GM12872 (cell line): Measurements from ENCODE around the gene SCAP.

Experiments used
- TF ChIP-seq, protein P1 (sequence below): IDR thresholded peaks from 3 replicates; pipeline ENCODE4 v1.5.1; 2011; ENCODE audit warnings: low read depth, mild to moderate bottlenecking, low read length, moderate library complexity; ENCODE audit not compliant: insufficient read depth

The SCAP gene

DNA sequence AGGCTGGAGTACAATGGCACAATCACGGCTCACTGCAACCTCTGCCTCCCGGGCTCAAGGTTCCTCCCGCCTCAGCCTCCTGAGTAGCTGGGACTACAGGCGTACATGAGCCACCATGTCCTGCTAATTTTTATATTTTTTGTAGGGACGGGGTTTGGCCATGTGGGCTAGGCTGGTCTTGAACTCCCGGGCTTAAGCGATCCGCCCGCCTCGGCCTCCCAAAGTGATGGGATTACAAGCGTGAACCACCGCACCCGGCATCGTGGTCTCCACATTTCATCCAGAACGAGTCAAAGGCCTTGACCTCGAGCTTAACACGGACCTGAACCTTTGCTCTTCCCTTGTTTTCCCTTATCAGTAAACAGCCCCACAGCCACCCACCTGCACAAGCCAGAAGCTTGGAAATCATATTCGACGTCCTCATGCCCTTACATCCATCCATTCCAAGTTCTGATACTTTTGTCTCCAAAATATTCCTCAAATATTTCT lies 96.3 kb downstream of the SCAP start:
- TF ChIP-seq, protein P1, sequence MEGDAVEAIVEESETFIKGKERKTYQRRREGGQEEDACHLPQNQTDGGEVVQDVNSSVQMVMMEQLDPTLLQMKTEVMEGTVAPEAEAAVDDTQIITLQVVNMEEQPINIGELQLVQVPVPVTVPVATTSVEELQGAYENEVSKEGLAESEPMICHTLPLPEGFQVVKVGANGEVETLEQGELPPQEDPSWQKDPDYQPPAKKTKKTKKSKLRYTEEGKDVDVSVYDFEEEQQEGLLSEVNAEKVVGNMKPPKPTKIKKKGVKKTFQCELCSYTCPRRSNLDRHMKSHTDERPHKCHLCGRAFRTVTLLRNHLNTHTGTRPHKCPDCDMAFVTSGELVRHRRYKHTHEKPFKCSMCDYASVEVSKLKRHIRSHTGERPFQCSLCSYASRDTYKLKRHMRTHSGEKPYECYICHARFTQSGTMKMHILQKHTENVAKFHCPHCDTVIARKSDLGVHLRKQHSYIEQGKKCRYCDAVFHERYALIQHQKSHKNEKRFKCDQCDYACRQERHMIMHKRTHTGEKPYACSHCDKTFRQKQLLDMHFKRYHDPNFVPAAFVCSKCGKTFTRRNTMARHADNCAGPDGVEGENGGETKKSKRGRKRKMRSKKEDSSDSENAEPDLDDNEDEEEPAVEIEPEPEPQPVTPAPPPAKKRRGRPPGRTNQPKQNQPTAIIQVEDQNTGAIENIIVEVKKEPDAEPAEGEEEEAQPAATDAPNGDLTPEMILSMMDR: no peak

DNA sequence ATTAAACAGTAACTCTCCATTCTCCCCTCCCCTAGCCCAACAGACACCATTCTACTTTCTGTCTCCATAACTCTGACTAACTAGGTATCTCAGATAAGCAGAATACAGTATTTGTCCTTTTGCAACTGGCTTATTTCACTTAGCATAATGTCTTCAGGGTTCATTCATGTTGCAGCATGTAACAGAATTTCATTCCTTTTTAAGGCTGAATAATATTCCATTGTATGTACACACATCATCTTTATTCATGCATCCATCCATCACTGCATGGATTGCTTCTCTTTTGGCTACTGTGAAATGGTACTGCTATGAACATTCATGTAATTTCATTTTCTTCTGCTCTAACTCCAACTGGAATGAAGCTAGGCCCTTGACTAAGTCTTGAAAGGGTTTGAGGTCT lies 96.9 kb downstream of the SCAP start:
- TF ChIP-seq, protein P1: no peak

DNA sequence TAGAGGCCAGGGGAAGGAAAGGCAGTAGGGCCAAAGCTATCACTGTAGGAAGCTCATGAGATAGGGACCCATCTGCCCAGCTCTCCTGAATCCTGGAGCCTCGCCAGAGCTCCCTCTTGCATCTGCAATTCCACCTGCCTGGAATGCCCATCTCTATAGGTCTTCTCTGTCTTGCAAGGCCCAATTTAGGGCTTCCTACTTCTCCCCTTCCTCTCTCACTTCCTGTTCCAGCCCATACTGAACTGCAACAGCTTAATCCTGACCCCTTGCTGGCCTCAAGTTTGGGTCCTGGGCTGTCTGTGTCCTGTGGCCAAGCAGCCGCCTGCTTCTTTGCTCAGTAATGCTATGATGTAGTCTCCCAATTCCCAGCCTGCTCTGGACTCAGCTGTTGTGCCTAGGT lies 98.6 kb downstream of the SCAP start:
- TF ChIP-seq, protein P1: no peak

DNA sequence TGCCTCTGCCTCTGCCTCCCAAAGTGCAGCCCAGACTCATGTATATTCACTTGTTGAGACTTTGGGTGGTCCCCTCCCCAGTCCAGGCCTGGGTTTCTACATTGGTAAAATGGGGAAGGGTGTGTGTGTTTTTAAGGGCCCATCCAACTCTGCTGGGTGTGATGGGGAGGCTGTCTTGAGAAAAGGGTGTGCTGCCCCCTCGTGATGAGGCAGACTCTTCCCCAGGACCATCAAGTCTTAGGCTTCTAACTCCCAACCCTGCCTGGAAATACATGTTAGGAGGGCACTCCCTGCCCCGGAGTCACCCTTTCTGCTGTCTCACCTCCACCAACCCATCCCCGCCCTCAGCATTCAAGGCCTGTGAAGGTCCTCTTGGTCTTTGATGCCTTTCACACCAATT lies 99.3 kb downstream of the SCAP start:
- TF ChIP-seq, protein P1: peak; percentile 22; the same call in 1 of the 3 replicates

DNA sequence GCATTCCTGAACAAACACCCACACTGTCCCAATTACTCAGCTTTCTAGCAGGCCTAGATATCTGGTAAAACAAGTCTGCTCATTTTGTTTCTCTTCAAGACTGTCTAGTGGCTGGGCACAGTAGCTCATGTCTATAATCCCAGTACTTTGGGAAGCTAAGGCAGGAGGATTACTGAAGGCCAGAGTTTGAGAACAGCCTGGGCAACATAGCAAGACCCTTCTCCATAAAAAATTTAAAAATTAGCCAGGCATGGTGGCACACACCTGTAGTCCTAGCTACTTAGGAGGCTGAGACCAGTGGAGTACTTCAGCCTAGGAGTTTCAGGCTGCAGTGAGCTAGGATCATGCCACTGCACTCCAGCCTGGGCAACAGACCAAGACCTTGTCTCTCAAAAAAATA lies 101.2 kb downstream of the SCAP start:
- TF ChIP-seq, protein P1: no peak

DNA sequence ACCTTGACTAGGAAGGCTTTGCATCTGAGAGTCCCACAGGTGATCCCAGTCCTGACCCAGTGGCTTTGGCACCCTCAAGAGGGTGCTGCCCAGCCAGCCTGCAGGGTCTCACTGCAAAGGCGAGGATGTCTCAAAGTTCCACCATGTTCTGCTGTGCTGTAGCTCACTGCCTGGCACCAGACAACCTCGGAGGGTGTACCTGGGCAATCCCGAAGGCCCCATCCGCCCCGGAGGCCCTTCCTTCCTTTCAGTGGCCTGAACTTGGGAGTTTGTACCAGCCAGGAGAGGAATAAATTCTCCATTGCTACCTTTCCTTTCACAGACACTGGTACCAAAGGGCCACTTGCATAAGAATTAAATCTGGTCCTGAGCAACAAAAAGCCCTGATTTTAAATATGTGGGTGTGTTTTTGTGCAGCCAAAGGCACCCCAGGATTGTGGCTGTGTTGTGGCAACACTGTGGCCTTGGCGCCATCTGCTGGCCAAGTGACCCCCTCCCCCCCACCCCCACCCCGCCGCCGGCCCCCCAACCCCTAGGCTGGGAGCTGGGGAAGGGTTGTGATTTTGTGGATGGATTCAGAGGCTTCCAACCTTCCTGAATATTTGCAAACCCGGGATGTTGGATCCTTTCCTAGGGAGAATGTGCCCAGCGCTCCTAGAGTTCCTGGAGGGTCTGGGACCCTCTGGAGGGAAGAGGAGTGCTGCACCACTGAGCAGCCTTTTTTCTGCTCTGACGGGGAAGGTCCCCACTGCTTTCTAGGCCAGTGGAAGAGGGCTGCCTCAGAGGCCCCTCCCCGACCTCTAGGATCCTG lies 104.6 kb downstream of the SCAP start:
- TF ChIP-seq, protein P1: peak; percentile 63

DNA sequence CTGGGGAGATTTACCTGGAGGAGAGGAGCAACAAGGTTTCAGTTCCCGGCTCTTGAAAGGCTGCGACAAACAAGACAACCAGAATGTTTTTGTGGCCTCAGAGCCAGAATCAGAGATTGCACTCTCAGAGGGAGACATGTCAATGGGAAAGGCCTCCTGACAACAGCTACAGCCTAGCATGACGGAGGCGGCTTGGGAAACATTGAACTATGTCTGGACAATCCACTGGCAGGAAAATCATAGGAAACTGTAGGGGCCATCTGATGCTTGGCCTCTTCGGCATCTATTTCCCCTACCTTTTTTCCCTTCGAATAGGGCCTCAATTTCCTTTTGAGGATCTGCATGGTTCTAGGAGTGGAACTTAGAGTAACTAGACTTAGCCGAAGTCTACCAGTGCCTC lies 108.1 kb downstream of the SCAP start:
- TF ChIP-seq, protein P1: no peak
